ENCODE measurements around the gene COL9A3.

Gene COL9A3

GRCh38 chr20:62807444-62808210, 9.2 kb upstream of the COL9A3 start:
- DNase-seq (ENCODE audit: low read depth) = no peak
- TF ChIP-seq, protein P1, sequence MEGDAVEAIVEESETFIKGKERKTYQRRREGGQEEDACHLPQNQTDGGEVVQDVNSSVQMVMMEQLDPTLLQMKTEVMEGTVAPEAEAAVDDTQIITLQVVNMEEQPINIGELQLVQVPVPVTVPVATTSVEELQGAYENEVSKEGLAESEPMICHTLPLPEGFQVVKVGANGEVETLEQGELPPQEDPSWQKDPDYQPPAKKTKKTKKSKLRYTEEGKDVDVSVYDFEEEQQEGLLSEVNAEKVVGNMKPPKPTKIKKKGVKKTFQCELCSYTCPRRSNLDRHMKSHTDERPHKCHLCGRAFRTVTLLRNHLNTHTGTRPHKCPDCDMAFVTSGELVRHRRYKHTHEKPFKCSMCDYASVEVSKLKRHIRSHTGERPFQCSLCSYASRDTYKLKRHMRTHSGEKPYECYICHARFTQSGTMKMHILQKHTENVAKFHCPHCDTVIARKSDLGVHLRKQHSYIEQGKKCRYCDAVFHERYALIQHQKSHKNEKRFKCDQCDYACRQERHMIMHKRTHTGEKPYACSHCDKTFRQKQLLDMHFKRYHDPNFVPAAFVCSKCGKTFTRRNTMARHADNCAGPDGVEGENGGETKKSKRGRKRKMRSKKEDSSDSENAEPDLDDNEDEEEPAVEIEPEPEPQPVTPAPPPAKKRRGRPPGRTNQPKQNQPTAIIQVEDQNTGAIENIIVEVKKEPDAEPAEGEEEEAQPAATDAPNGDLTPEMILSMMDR (conservative IDR thresholded peaks at IDR 0.05; ENCODE audit: low read length) = no peak
- H3K4me3 ChIP-seq (ENCODE audit: low read length) = no peak overlapping the region

- no peak overlapping the region for H3K4me3 ChIP-seq (ENCODE audit: low read length)
- DNase-seq (ENCODE audit: low read depth) = peak; percentile 46
Measured at GRCh38 chr20:62808211-62808865, 8.5 kb upstream of the COL9A3 start.

GRCh38 chr20:62809530-62810428, 7.1 kb upstream of the COL9A3 start:
- no peak overlapping the region for H3K4me3 ChIP-seq (ENCODE audit: low read length)
- TF ChIP-seq, protein P1 (conservative IDR thresholded peaks at IDR 0.05; ENCODE audit: low read length) = no peak
- DNase-seq (ENCODE audit: low read depth) = no peak

More at GRCh38 chr20:62808211-62808865, 8.5 kb upstream of the COL9A3 start:
- TF ChIP-seq, protein P1 (conservative IDR thresholded peaks at IDR 0.05; ENCODE audit: low read length) = peak; percentile 87

- TF ChIP-seq, protein P1 (conservative IDR thresholded peaks at IDR 0.05; ENCODE audit: low read length) = no peak
- DNase-seq (ENCODE audit: low read depth) = no peak
- no peak overlapping the region for H3K4me3 ChIP-seq (ENCODE audit: low read length)
Measured at GRCh38 chr20:62811320-62811719, 5.5 kb upstream of the COL9A3 start.

GRCh38 chr20:62811720-62812119, 5.1 kb upstream of the COL9A3 start:
- H3K4me3 ChIP-seq (ENCODE audit: low read length) = no peak overlapping the region
- no peak for DNase-seq (ENCODE audit: low read depth)
- TF ChIP-seq, protein P1 (conservative IDR thresholded peaks at IDR 0.05; ENCODE audit: low read length) = no peak

- DNase-seq (ENCODE audit: low read depth) = no peak
- H3K4me3 ChIP-seq (ENCODE audit: low read length) = no peak overlapping the region
- TF ChIP-seq, protein P1 (conservative IDR thresholded peaks at IDR 0.05; ENCODE audit: low read length) = no peak
Measured at GRCh38 chr20:62812181-62812906, 4.5 kb upstream of the COL9A3 start.

Measured in AG10803 (cell line).